Activated naive CD8-positive, alpha-beta T cell treated with anti-CD3 and anti-CD28 coated beads for 36 hours (primary cell): ENCODE data around the gene MFAP3. TPM values are rescaled to one million over a fixed set of nuclear protein-coding genes. Genes with fewer than 3 reads are reported as not detected.

ENCODE experiments used
- DNase-seq: peaks from one replicate; pipeline ENCODE4 v3.0.0; 2021
- H3K27ac Mint-ChIP-seq: one replicate; pipeline ENCODE4 v1.8.0; 2022; ENCODE audit warnings: mild to moderate bottlenecking, moderate library complexity, mixed read lengths
- H3K27me3 Mint-ChIP-seq: one replicate; pipeline ENCODE4 v1.8.0; 2022; ENCODE audit warnings: mild to moderate bottlenecking, mixed read lengths
- H3K36me3 Mint-ChIP-seq: one replicate; pipeline ENCODE4 v1.8.0; 2021; ENCODE audit warnings: mild to moderate bottlenecking, mixed read lengths
- H3K4me1 Mint-ChIP-seq: one replicate; pipeline ENCODE4 v1.8.0; 2021; ENCODE audit warnings: mixed read lengths
- H3K4me3 Mint-ChIP-seq: one replicate; pipeline ENCODE4 v1.8.0; 2022; ENCODE audit warnings: mild to moderate bottlenecking, moderate library complexity, mixed read lengths
- H3K9me3 Mint-ChIP-seq: one replicate; pipeline ENCODE4 v1.8.0; 2022; ENCODE audit warnings: mixed read lengths
- total RNA-seq, 2 experiments: library from RNA; stranded (reverse); gene quantifications; one replicate each; pipeline ENCODE4 v1.2.3, GENCODE V29; 2021

MFAP3 gene
- total RNA-seq, 2 experiments from 2014 or later: 14.1 to 17.2 TPM

GRCh38 chr5:154038261-154038706 lies 483 bp upstream of the MFAP3 start:
- Mint-ChIP-seq H3K9me3 (no peaks in the 10 kb centered on the region), H3K4me1 (peaks cover 40% of the 10 kb centered on the region), H3K27me3 (no peaks in the 10 kb centered on the region), H3K36me3 (peaks cover 16% of the 10 kb centered on the region), H3K4me3 (peak overlapping the region; percentile 98), H3K27ac (peak overlapping the region; percentile 97)
- DNase-seq: peak; percentile 58

- Mint-ChIP-seq H3K27me3 (no peaks in the 10 kb centered on the region), H3K27ac (peak overlapping the region; percentile 97)
Measured at GRCh38 chr5:154039458-154039829, 677 bp downstream of the MFAP3 start.

GRCh38 chr5:154042766-154043165 lies 4.0 kb downstream of the MFAP3 start:
- Mint-ChIP-seq H3K9me3 (no peaks in the 10 kb centered on the region), H3K27ac (no peak overlapping the region), H3K36me3 (peaks cover 28% of the 10 kb centered on the region), H3K4me1 (peaks cover 42% of the 10 kb centered on the region), H3K27me3 (no peaks in the 10 kb centered on the region), H3K4me3 (no peak overlapping the region)
- DNase-seq: no peak

More at GRCh38 chr5:154039458-154039829, 677 bp downstream of the MFAP3 start:
- no peak for DNase-seq
- no peaks in the 10 kb centered on the region for H3K9me3 Mint-ChIP-seq
- peaks cover 37% of the 10 kb centered on the region for H3K4me1 Mint-ChIP-seq
- H3K36me3 Mint-ChIP-seq: peaks cover 9% of the 10 kb centered on the region
- H3K4me3 Mint-ChIP-seq: peak overlapping the region; percentile 98

- Mint-ChIP-seq H3K27ac (no peak overlapping the region), H3K4me1 (peaks cover 47% of the 10 kb centered on the region), H3K4me3 (no peak overlapping the region), H3K27me3 (no peaks in the 10 kb centered on the region), H3K36me3 (peaks cover 25% of the 10 kb centered on the region), H3K9me3 (no peaks in the 10 kb centered on the region)
- DNase-seq: no peak
Measured at GRCh38 chr5:154044099-154044498, 5.3 kb downstream of the MFAP3 start.

- peaks cover 25% of the 10 kb centered on the region for H3K36me3 Mint-ChIP-seq
- no peaks in the 10 kb centered on the region for H3K9me3 Mint-ChIP-seq
- no peaks in the 10 kb centered on the region for H3K27me3 Mint-ChIP-seq
- DNase-seq: no peak
- H3K4me1 Mint-ChIP-seq: peaks cover 45% of the 10 kb centered on the region
- peak overlapping the region; percentile 18 for H3K27ac Mint-ChIP-seq
- no peak overlapping the region for H3K4me3 Mint-ChIP-seq
Measured at GRCh38 chr5:154044581-154044980, 5.8 kb downstream of the MFAP3 start.

GRCh38 chr5:154046486-154046885 lies 7.7 kb downstream of the MFAP3 start:
- Mint-ChIP-seq H3K4me3 (no peak overlapping the region), H3K27me3 (no peaks in the 10 kb centered on the region), H3K9me3 (no peaks in the 10 kb centered on the region)

GRCh38 chr5:154047324-154047723 lies 8.6 kb downstream of the MFAP3 start:
- H3K36me3 Mint-ChIP-seq: peaks cover 41% of the 10 kb centered on the region
- no peak overlapping the region for H3K4me3 Mint-ChIP-seq
- peak overlapping the region; percentile 34 for H3K27ac Mint-ChIP-seq
- H3K9me3 Mint-ChIP-seq: no peaks in the 10 kb centered on the region
- no peak for DNase-seq
- H3K27me3 Mint-ChIP-seq: no peaks in the 10 kb centered on the region
- H3K4me1 Mint-ChIP-seq: peaks cover 34% of the 10 kb centered on the region

More at GRCh38 chr5:154046486-154046885, 7.7 kb downstream of the MFAP3 start:
- H3K4me1 Mint-ChIP-seq: peaks cover 35% of the 10 kb centered on the region
- peaks cover 36% of the 10 kb centered on the region for H3K36me3 Mint-ChIP-seq
- H3K27ac Mint-ChIP-seq: peak overlapping the region; percentile 28
- DNase-seq: no peak

GRCh38 chr5:154049636-154050035 lies 10.9 kb downstream of the MFAP3 start:
- no peak overlapping the region for H3K27ac Mint-ChIP-seq
- H3K4me1 Mint-ChIP-seq: peaks cover 44% of the 10 kb centered on the region
- H3K36me3 Mint-ChIP-seq: peaks cover 60% of the 10 kb centered on the region
- H3K4me3 Mint-ChIP-seq: no peak overlapping the region
- H3K9me3 Mint-ChIP-seq: no peaks in the 10 kb centered on the region
- H3K27me3 Mint-ChIP-seq: no peaks in the 10 kb centered on the region
- DNase-seq: no peak

- H3K4me1 Mint-ChIP-seq: peaks cover 31% of the 10 kb centered on the region
- H3K4me3 Mint-ChIP-seq: no peak overlapping the region
- no peaks in the 10 kb centered on the region for H3K27me3 Mint-ChIP-seq
- H3K9me3 Mint-ChIP-seq: no peaks in the 10 kb centered on the region
- H3K36me3 Mint-ChIP-seq: peaks cover 50% of the 10 kb centered on the region
- DNase-seq: no peak
- H3K27ac Mint-ChIP-seq: no peak overlapping the region
Measured at GRCh38 chr5:154053468-154053867, 14.7 kb downstream of the MFAP3 start.

- no peak for DNase-seq
- Mint-ChIP-seq H3K4me1 (peaks cover 45% of the 10 kb centered on the region), H3K9me3 (no peaks in the 10 kb centered on the region), H3K27me3 (no peaks in the 10 kb centered on the region), H3K4me3 (no peak overlapping the region), H3K27ac (no peak overlapping the region), H3K36me3 (peaks cover 47% of the 10 kb centered on the region)
Measured at GRCh38 chr5:154055201-154055600, 16.4 kb downstream of the MFAP3 start.

- peaks cover 33% of the 10 kb centered on the region for H3K4me1 Mint-ChIP-seq
- DNase-seq: no peak
- no peaks in the 10 kb centered on the region for H3K9me3 Mint-ChIP-seq
- H3K36me3 Mint-ChIP-seq: peaks cover 23% of the 10 kb centered on the region
- H3K27ac Mint-ChIP-seq: no peak overlapping the region
- H3K27me3 Mint-ChIP-seq: no peaks in the 10 kb centered on the region
- no peak overlapping the region for H3K4me3 Mint-ChIP-seq
Measured at GRCh38 chr5:154058055-154059038, 19.6 kb downstream of the MFAP3 start.

GRCh38 chr5:154059039-154059430 lies 20.3 kb downstream of the MFAP3 start:
- no peak overlapping the region for H3K27ac Mint-ChIP-seq
- H3K9me3 Mint-ChIP-seq: no peaks in the 10 kb centered on the region
- peaks cover 18% of the 10 kb centered on the region for H3K36me3 Mint-ChIP-seq
- no peak overlapping the region for H3K4me3 Mint-ChIP-seq
- H3K4me1 Mint-ChIP-seq: peaks cover 27% of the 10 kb centered on the region
- DNase-seq: no peak
- no peaks in the 10 kb centered on the region for H3K27me3 Mint-ChIP-seq

GRCh38 chr5:154059583-154059982 lies 20.8 kb downstream of the MFAP3 start:
- H3K9me3 Mint-ChIP-seq: no peaks in the 10 kb centered on the region
- peaks cover 24% of the 10 kb centered on the region for H3K4me1 Mint-ChIP-seq
- no peak overlapping the region for H3K27ac Mint-ChIP-seq
- H3K27me3 Mint-ChIP-seq: no peaks in the 10 kb centered on the region
- H3K4me3 Mint-ChIP-seq: no peak overlapping the region
- H3K36me3 Mint-ChIP-seq: peaks cover 15% of the 10 kb centered on the region
- no peak for DNase-seq

GRCh38 chr5:154060606-154061005 lies 21.8 kb downstream of the MFAP3 start:
- Mint-ChIP-seq H3K9me3 (no peaks in the 10 kb centered on the region), H3K36me3 (peaks cover 12% of the 10 kb centered on the region), H3K4me1 (peaks cover 24% of the 10 kb centered on the region), H3K27me3 (no peaks in the 10 kb centered on the region), H3K27ac (no peak overlapping the region), H3K4me3 (no peak overlapping the region)
- DNase-seq: no peak

GRCh38 chr5:154063372-154063771 lies 24.6 kb downstream of the MFAP3 start:
- Mint-ChIP-seq H3K9me3 (no peaks in the 10 kb centered on the region), H3K36me3 (peaks cover 7% of the 10 kb centered on the region), H3K4me3 (no peak overlapping the region), H3K4me1 (peaks cover 14% of the 10 kb centered on the region), H3K27me3 (peaks cover 3% of the 10 kb centered on the region), H3K27ac (no peak overlapping the region)
- DNase-seq: no peak

GRCh38 chr5:154065971-154066370 lies 27.2 kb downstream of the MFAP3 start:
- H3K36me3 Mint-ChIP-seq: peaks cover 4% of the 10 kb centered on the region
- H3K4me1 Mint-ChIP-seq: no peaks in the 10 kb centered on the region
- no peak for DNase-seq
- no peak overlapping the region for H3K4me3 Mint-ChIP-seq
- no peak overlapping the region for H3K27ac Mint-ChIP-seq
- H3K9me3 Mint-ChIP-seq: no peaks in the 10 kb centered on the region
- peaks cover 12% of the 10 kb centered on the region for H3K27me3 Mint-ChIP-seq
